ENCODE results near the gene GSN. TPM values are rescaled to one million over a fixed set of nuclear protein-coding genes. Genes with fewer than 3 reads are reported as not detected.

Gene GSN
- polyA plus RNA-seq, 6 donors from 2014 or later, result 3.3 to 13.5 (median 8.0) TPM

- H3K27me3 Mint-ChIP-seq, result no peaks in the 10 kb centered on the region
- DNase-seq (no peak), ATAC-seq (ENCODE audit: low read depth in 2 of 2) (no peak)
- peaks cover 30 to 32% of the 10 kb centered on the region in 2 donors for H3K36me3 Mint-ChIP-seq
- H3K4me1 Mint-ChIP-seq, result no peaks in the 10 kb centered on the region
- no peaks in the 10 kb centered on the region for H3K9me3 Mint-ChIP-seq
- H3K27ac Mint-ChIP-seq, result peak overlapping the region in 1 of 6 donors; percentile 39
- no peak overlapping the region for H3K4me3 Mint-ChIP-seq
These were observed 42.0 kb downstream of the GSN start for GRCh38 chr9:121309833-121310425.

DNA sequence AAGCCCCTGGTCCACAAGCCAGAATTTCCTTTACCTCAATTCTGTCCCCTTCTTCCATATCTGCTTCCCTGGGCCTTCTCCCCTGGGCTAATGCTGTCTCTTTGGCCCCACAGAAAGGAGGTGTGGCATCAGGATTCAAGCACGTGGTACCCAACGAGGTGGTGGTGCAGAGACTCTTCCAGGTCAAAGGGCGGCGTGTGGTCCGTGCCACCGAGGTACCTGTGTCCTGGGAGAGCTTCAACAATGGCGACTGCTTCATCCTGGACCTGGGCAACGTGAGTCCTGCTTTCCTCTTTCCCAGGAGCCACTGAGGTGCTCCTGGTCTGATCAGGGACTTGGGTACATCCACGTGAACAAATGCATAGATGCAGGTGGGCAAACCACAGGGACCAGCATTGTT lies 42.6 kb downstream of the GSN start:
- H3K27ac Mint-ChIP-seq, result no peak overlapping the region
- no peak overlapping the region for H3K4me3 Mint-ChIP-seq
- no peaks in the 10 kb centered on the region for H3K4me1 Mint-ChIP-seq
- no peaks in the 10 kb centered on the region for H3K9me3 Mint-ChIP-seq
- DNase-seq (no peak), ATAC-seq (ENCODE audit: low read depth in 2 of 2) (no peak)
- H3K36me3 Mint-ChIP-seq, result peaks cover 30 to 32% of the 10 kb centered on the region in 2 donors
- no peaks in the 10 kb centered on the region for H3K27me3 Mint-ChIP-seq

DNA sequence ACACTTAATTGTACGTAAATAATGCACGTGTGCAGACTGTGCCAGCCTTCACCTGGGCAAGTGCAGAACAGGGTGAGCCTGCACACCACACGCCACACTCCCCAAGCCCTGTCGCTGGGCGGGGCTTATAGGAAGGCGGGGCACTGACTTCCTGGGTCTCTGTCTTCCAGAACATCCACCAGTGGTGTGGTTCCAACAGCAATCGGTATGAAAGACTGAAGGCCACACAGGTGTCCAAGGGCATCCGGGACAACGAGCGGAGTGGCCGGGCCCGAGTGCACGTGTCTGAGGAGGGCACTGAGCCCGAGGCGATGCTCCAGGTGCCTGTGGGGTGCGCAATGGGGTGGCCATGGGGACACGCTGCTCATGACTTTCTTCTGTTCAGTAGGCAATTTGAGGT lies 44.2 kb downstream of the GSN start:
- peaks cover 30 to 32% of the 10 kb centered on the region in 2 donors for H3K36me3 Mint-ChIP-seq
- no peak overlapping the region for H3K4me3 Mint-ChIP-seq
- no peaks in the 10 kb centered on the region for H3K4me1 Mint-ChIP-seq
- ATAC-seq (ENCODE audit: low read depth in 2 of 2), result no peak
- H3K27ac Mint-ChIP-seq, result no peak overlapping the region
- H3K9me3 Mint-ChIP-seq, result no peaks in the 10 kb centered on the region
- no peaks in the 10 kb centered on the region for H3K27me3 Mint-ChIP-seq
- no peak for DNase-seq

DNA sequence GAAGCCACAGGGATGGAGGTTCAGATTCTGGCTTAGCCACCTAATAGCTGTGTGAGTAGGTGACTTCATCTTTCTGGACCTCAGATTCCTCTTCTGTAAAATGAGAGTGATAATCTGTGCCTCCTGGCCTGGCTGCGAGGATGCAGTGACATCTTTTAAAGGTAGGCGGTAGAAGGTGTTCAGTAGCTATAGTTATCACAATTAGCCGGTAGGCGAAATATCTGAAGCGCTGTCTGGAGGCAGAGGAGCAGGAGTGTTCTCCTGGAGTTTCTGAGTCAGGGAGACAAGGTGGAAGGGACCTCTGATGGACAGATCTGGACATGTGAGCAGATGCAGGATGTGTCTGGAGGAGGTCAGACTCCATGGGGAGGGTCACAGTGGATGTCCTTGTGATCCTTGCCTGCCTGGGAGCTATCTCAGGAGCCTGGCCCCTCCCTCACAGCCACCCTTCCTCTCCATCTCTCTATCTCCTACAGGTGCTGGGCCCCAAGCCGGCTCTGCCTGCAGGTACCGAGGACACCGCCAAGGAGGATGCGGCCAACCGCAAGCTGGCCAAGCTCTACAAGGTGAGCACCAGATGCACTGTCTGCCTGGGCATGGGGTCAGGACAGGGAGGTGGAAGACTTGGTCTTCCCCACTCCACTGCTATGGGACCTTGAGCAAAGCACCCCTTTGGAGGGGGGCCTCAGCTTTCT lies 45.6 kb downstream of the GSN start:
- no peaks in the 10 kb centered on the region for H3K9me3 Mint-ChIP-seq
- no peak for DNase-seq
- peaks cover 24 to 28% of the 10 kb centered on the region in 2 donors for H3K36me3 Mint-ChIP-seq
- no peak overlapping the region for H3K4me3 Mint-ChIP-seq
- peak overlapping the region in 1 of 6 donors; percentile 23 for H3K27ac Mint-ChIP-seq
- H3K4me1 Mint-ChIP-seq, result no peaks in the 10 kb centered on the region
- no peak for ATAC-seq (ENCODE audit: low read depth in 2 of 2)
- H3K27me3 Mint-ChIP-seq, result no peaks in the 10 kb centered on the region

DNA sequence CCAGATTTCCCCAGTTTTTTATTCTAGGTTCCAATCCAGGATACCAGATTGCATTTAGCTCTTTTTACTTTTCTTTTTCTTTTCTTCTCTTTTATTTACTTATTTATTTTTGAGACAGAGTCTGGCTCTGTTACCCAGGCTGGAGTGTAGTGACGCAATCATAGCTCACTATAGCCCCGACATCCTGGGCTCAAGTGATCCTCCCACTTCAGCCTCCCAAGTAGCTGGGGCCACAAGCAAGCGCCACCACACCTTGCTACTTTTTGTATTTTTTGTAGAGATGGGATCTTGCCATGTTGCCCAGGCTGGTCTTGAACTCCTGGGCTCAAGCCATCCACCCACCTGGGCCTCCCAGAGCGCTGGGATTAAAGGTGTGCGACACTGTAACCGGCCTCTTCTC lies 48.4 kb downstream of the GSN start:
- no peak for DNase-seq
- no peak overlapping the region for H3K4me3 Mint-ChIP-seq
- ATAC-seq (ENCODE audit: low read depth in 2 of 2), result no peak
- H3K36me3 Mint-ChIP-seq, result peaks cover 14 to 22% of the 10 kb centered on the region in 2 donors
- H3K27ac Mint-ChIP-seq, result peak overlapping the region in 2 of 6 donors; percentile 14 to 51
- no peaks in the 10 kb centered on the region for H3K27me3 Mint-ChIP-seq
- H3K4me1 Mint-ChIP-seq, result peaks cover 0 to 4% (median 0%) of the 10 kb centered on the region in 3 donors
- H3K9me3 Mint-ChIP-seq, result no peaks in the 10 kb centered on the region

DNA sequence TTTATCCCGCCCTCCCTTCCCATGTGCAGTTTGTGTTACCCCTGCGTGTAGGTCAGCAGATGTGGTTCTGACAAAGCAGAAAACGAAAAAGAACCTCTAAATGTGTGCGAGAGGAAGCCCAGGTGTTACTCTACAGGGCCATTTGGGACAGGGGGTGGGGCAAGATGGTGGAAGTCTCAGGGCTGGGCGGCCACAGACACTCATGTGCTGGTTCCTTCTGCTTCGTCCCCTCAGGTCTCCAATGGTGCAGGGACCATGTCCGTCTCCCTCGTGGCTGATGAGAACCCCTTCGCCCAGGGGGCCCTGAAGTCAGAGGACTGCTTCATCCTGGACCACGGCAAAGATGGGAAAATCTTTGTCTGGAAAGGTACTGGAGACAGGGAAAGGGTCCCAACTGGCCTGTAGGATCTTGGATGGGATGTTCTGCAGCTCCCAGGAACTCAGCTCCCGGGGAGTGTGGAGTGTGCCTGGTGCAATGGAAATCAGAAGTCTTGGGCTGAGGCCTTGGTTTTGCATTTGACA lies 49.0 kb downstream of the GSN start:
- Mint-ChIP-seq H3K4me3 (no peak overlapping the region), H3K4me1 (peaks cover 0 to 4% (median 0%) of the 10 kb centered on the region in 3 donors), H3K27me3 (no peaks in the 10 kb centered on the region), H3K27ac (peak overlapping the region in 1 of 6 donors; percentile 14), H3K9me3 (no peaks in the 10 kb centered on the region), H3K36me3 (peaks cover 9 to 22% of the 10 kb centered on the region in 2 donors)
- ATAC-seq (ENCODE audit: low read depth in 2 of 2), result no peak
- DNase-seq, result no peak

GRCh38 chr9:121317737-121318630 lies 50.0 kb downstream of the GSN start:
- peaks cover 0 to 4% (median 0%) of the 10 kb centered on the region in 3 donors for H3K4me1 Mint-ChIP-seq
- no peaks in the 10 kb centered on the region for H3K9me3 Mint-ChIP-seq
- no peak overlapping the region for H3K4me3 Mint-ChIP-seq
- ATAC-seq (ENCODE audit: low read depth in 2 of 2), result no peak
- DNase-seq, result no peak
- no peaks in the 10 kb centered on the region for H3K27me3 Mint-ChIP-seq
- peak overlapping the region in 3 of 6 donors; percentile 52 to 86 (median 82) for H3K27ac Mint-ChIP-seq
- H3K36me3 Mint-ChIP-seq, result peaks cover 9 to 21% of the 10 kb centered on the region in 2 donors

GRCh38 chr9:121318631-121319382 lies 50.8 kb downstream of the GSN start:
- DNase-seq, result no peak
- Mint-ChIP-seq H3K4me3 (no peak overlapping the region), H3K27ac (no peak overlapping the region), H3K4me1 (peaks cover 0 to 4% (median 0%) of the 10 kb centered on the region in 3 donors), H3K27me3 (no peaks in the 10 kb centered on the region), H3K36me3 (peaks cover 5 to 14% of the 10 kb centered on the region in 2 donors), H3K9me3 (no peaks in the 10 kb centered on the region)
- no peak for ATAC-seq (ENCODE audit: low read depth in 2 of 2)

DNA sequence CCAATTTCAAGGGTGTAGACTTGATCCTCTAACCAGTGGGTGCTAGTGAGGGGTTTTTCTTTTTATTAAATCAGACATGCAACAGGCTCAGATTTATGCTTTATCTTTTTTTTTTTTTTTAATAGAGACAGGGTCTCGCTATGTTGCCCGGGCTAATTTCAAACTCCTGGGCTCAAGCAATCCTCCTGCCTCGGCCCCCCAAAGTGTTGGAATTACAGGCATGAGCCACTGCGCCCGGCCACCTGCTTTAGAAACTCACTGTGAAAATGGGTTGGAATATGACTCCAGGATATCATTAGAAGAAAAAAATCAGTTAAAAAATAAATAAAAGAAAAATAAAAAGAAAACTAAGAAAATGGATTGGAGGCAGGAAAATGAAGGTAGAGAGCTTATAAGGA lies 51.4 kb downstream of the GSN start:
- H3K27ac Mint-ChIP-seq, result peak overlapping the region in 2 of 6 donors; percentile 50 to 59

DNA sequence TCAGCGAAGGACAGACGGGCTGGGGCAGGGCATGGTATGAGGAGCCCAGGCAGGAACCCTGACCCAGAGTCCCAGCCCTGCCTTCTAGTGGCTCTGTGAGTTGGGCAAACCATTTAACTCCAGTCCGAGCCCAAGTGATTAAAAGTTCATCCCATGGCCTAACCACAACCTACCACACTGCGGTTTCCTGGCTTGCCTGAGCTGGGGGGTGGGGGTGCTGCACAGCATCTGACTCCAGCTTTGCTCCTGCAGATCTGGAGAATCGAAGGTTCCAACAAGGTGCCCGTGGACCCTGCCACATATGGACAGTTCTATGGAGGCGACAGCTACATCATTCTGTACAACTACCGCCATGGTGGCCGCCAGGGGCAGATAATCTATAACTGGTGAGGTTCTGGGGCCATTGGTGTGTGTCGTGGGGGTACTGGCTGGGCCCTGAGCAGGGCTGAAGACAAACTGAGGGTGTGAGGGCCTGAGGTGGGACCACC lies 53.1 kb downstream of the GSN start:
- Mint-ChIP-seq H3K9me3 (no peaks in the 10 kb centered on the region), H3K27ac (no peak overlapping the region), H3K27me3 (no peaks in the 10 kb centered on the region), H3K36me3 (peaks cover 14 to 22% of the 10 kb centered on the region in 2 donors), H3K4me3 (peak overlapping the region in 1 of 8 donors; percentile 41), H3K4me1 (peaks cover 0 to 4% (median 4%) of the 10 kb centered on the region in 3 donors)
- ATAC-seq (ENCODE audit: low read depth in 2 of 2) (no peak), DNase-seq (no peak)

More for the DNA sequence above, 51.4 kb downstream of the GSN start:
- DNase-seq (no peak), ATAC-seq (ENCODE audit: low read depth in 2 of 2) (no peak)
- Mint-ChIP-seq H3K9me3 (no peaks in the 10 kb centered on the region), H3K27me3 (no peaks in the 10 kb centered on the region), H3K4me1 (peaks cover 0 to 4% (median under 1%) of the 10 kb centered on the region in 3 donors), H3K4me3 (no peak overlapping the region), H3K36me3 (peaks cover 5 to 10% of the 10 kb centered on the region in 2 donors)

DNA sequence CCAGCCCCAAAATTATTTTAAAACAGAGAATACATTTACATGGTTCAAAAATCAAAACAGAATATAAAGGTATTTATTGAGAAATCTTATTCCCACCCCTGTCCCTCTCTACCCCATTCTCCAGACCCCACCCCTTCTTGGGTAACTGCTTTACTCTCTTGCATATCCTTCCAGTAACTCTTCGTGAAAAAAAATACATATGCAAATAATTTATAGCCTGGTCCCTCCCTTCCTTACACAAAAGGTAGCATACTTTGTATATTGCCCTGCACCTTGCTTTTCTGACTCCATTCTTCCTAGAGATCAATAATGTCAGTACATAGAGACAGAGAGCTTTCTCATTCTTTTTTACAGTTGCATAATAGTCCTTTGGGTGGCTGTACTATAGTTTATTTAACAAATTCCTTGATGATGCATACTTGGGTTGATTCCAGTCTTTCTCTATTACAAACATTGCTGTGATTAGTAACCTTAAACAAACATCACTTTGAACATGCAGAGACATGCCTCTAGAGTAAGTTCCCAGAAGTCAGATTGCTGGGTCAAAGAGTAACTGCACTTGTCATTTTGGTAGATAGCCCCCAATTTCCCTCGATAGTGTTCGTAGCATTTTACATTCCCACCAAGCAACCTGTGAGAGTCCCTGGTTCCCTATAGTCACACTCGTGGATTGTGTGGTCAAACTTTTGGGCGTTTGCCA lies 54.2 kb downstream of the GSN start:
- no peak for ATAC-seq (ENCODE audit: low read depth in 2 of 2)

GRCh38 chr9:121322737-121323448 lies 54.9 kb downstream of the GSN start:
- H3K27ac Mint-ChIP-seq, result peak overlapping the region in 1 of 6 donors; percentile 42
- H3K9me3 Mint-ChIP-seq, result no peaks in the 10 kb centered on the region
- ATAC-seq (ENCODE audit: low read depth in 2 of 2) (no peak), DNase-seq (no peak)
- H3K27me3 Mint-ChIP-seq, result no peaks in the 10 kb centered on the region
- H3K36me3 Mint-ChIP-seq, result peaks cover 14 to 22% of the 10 kb centered on the region in 2 donors
- no peak overlapping the region for H3K4me3 Mint-ChIP-seq
- H3K4me1 Mint-ChIP-seq, result peaks cover 0 to 4% (median 4%) of the 10 kb centered on the region in 3 donors

More for the DNA sequence above, 54.2 kb downstream of the GSN start:
- Mint-ChIP-seq H3K36me3 (peaks cover 14 to 22% of the 10 kb centered on the region in 2 donors), H3K9me3 (no peaks in the 10 kb centered on the region), H3K27me3 (no peaks in the 10 kb centered on the region), H3K4me1 (peaks cover 0 to 4% (median 4%) of the 10 kb centered on the region in 3 donors), H3K27ac (peak overlapping the region in 1 of 6 donors; percentile 22), H3K4me3 (no peak overlapping the region)
- no peak for DNase-seq

Data from naive B cell (primary cell).